GM19452 (cell line): ENCODE results near the gene MYH3.

Source experiments
- ATAC-seq: cut with Tn5 transposase; IDR thresholded peaks from one replicate; pipeline ENCODE4 v1.9.1; 2021; ENCODE audit not compliant: unreplicated experiment

MYH3 gene

DNA sequence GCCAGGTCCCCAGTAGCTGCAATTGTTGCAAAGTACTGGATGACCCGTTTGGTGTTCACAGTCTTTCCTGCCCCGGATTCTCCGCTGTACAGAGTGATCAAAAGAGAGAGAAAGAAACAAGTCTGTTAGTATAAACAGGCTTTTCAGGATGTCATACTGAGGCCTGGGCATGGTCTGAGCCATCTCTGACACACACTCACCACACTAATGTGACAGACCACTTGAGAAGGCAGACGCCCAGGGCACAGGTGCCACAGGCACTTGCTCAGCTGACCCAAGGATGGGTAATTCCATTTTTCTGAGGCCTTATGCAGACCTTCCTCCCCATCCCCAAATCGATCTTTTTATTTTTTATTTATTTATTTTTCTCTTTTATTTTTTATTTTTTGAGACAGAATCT lies 7.5 kb downstream of the MYH3 start:
- ATAC-seq, result no peak

GRCh38 chr17:10648956-10649355 lies 8.2 kb downstream of the MYH3 start:
- no peak for ATAC-seq

DNA sequence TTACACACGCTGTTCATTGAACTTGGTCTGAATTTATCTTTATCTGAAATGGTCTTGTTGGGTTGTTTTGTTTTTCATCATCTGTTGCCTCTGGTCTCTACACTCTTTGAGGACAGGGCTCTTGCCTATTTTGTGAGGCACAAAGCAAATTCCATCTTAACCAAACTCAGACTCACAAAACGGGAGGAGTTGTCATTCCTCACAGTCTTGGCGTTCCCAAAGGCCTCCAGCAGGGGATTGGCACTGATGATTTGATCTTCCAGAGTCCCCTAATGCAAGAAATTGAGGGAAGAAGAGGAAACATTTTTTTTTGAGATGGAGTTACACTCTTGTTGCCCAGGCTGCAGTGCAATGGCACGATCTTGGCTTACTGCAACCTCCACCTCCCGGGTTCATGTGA lies 8.7 kb downstream of the MYH3 start:
- ATAC-seq, result no peak

DNA sequence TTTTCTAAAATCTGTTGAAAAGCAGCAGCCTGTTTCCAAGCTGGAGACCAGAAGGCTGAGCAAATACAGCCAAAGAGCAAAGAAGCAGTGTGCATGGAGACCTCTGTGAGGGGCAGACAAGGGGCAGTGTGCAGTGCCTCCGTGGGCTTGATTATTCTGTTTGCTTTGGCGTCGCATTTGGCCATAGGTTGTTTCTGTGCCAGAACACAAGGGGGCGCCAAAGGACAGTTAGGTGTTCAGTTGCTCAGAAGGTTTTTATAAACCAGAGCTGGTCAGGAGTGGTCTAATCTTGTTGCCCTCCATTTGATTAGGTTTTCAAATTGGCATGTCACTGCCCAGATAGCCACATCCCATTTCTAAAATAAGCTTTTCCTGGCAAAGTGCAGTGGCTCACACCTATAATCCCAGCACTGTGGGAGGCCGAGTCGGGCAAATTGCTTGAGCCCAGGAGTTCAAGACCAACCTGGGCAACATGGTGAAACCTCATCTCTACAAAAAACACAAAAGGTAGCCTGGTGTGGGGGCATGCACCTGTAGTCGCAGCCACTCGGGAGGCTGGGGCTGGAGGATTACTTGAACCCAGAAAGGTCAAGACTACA lies 10.6 kb downstream of the MYH3 start:
- ATAC-seq, result no peak

- ATAC-seq, result no peak
Measured at GRCh38 chr17:10640475-10640874, 16.6 kb downstream of the MYH3 start.

- ATAC-seq, result no peak
Measured at GRCh38 chr17:10638151-10638550, 19.0 kb downstream of the MYH3 start.

GRCh38 chr17:10635290-10635689 lies 21.8 kb downstream of the MYH3 start:
- ATAC-seq, result no peak

DNA sequence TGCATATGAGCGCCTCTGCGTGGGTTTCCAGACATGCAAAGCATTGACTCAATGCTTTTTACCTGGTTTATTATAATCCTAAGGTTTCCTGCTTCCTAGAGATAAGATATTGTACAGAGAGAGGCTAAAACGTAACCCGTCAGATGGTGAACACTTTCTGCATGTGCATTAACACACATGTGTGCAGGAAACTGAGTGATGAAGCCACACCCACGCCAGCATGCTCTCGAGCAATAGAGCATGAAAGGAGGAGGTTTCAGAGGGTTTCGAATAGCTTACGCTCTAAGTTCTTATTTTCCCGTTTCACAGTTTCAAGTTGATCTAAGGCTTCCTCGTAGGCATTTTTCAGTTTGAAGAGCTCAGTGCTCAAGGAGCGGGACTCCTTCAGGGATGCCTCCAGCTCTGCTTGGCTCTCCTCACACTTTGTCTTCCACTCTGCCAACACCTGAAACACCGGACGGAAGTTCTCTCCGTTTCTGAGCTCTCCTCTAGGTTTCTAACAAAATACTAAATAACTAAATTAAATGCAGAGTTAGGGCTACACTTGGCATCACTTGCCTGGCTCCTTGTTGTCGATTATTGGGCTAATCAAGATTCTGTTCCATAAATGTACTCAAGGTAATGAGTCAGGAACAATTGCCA lies 23.2 kb downstream of the MYH3 start:
- peak; percentile 93 for ATAC-seq

GRCh38 chr17:10631701-10632100 lies 25.4 kb downstream of the MYH3 start:
- ATAC-seq, result no peak

GRCh38 chr17:10631048-10631700 lies 25.9 kb downstream of the MYH3 start:
- no peak for ATAC-seq

DNA sequence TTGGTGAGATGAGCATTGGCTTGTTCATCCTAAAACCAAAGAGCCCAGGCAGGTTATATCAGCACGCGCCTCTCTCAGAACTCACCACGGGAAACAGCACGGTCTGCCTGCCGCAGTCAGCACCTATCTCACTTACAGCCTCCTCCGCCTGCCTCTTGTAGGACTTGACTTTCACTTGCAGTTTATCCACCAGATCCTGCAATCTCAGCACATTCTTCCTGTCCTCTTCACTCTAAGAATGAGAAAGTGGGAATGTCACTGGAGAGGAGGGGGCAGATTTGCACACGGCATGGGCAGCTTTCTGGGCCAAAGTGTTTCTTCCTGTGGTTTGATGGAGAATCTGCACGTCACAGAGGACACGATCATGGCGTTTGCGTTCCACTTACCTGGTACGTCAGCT lies 27.4 kb downstream of the MYH3 start:
- no peak for ATAC-seq

- no peak for ATAC-seq
Measured at GRCh38 chr17:10628756-10629155, 28.4 kb downstream of the MYH3 start.

DNA sequence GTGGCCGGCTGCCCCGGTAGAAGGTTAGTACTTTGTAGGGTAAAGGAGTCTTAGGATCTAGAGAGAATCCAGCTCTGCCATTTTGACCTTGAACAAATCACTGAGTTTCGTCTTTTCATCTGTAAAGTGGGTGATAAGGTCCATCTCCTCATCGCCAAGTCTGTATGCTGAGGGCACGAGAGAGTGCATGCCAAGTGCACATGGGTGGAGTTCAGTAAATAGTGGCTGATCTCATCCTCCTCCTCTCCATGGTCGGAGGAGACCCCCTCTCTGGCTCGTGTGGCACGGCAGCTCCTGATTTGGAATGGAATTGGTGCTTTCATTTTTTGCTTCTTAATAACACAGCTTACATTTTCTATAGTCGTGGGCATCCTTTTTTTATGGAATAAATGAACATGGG lies 30.7 kb downstream of the MYH3 start:
- ATAC-seq, result no peak

GRCh38 chr17:10624969-10625368 lies 32.1 kb downstream of the MYH3 start:
- no peak for ATAC-seq

GRCh38 chr17:10623737-10624338 lies 33.3 kb downstream of the MYH3 start:
- no peak for ATAC-seq

GRCh38 chr17:10622617-10623485 lies 34.3 kb downstream of the MYH3 start:
- ATAC-seq, result no peak

- no peak for ATAC-seq
Measured at GRCh38 chr17:10621397-10621796, 35.7 kb downstream of the MYH3 start.

- ATAC-seq, result no peak
Measured at GRCh38 chr17:10620823-10621222, 36.3 kb downstream of the MYH3 start.

DNA sequence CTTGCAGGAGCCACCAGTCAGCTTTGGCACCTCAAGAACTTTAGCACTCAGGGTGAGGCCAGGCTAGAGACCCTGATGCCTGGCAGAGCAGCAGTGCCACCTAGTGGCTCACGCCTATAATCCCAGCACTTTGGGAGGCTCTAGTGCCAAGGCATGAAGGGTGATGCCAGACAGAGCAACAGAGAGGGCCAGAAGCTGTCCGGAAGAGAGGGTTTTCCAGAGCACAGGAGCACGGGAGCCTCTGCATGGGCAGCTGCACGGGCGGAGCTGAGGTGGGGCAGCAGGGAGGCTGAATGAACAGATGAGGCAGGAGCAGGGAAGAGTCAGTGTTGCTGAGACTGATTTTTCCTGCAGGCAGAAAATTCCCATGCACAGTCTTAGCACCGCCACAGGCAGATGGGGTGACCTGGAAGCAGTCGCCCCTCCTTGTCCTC lies 38.9 kb downstream of the MYH3 start:
- peak; percentile 79 for ATAC-seq

DNA sequence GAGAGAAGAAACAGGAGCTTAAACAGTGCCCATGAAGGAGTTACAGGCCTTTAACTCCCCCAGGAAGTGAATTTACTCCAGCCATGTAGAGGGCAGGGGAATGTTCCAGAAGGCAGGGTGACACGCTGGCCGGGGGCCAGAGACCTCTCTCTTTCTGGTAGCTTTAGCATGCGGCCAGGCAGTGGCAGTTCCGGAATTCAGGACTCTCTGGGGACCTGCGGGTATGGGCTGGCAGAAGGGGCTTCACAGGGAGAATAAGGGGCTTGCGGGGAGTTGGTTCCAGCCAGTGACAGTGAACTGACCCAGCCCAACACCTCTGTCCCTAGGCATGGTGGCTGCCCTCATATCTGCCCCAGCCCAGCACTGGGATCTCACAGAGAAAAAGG lies 40.0 kb downstream of the MYH3 start:
- no peak for ATAC-seq

- no peak for ATAC-seq
Measured at GRCh38 chr17:10616502-10617119, 40.5 kb downstream of the MYH3 start.
